Calu3 (cell line): Measurements from ENCODE around the gene RTL5. TPM values are rescaled to one million over a fixed set of nuclear protein-coding genes. Genes with fewer than 3 reads are reported as not detected.

Experiments
- BruUV-seq: library from RNA; stranded (reverse); fragments of 400-500 nt; replicated peaks from 2 replicates; lab custom pipeline; 2021; lab: Mats Ljungman, UMichigan
- CTCF ChIA-PET: fragments of 300-600 bp; sonication (Branson Sonifier 250); formaldehyde crosslinking; loops from one replicate; lab custom pipeline; 2022; ENCODE audit warnings: antibody characterized with exemption; lab: Charles Lee
- DNase-seq: peaks from one replicate; pipeline ENCODE4 v3.0.0; 2022
- H3K27ac Mint-ChIP-seq: one replicate; pipeline ENCODE4 v1.8.0; 2022; ENCODE audit warnings: mixed read lengths; ENCODE audit not compliant: unreplicated experiment
- H3K27me3 Mint-ChIP-seq: one replicate; pipeline ENCODE4 v1.8.0; 2022; ENCODE audit warnings: mixed read lengths; ENCODE audit not compliant: unreplicated experiment
- H3K36me3 Mint-ChIP-seq: one replicate; pipeline ENCODE4 v1.8.0; 2022; ENCODE audit warnings: mild to moderate bottlenecking, moderate library complexity, mixed read lengths; ENCODE audit not compliant: insufficient read depth, unreplicated experiment
- H3K4me1 Mint-ChIP-seq: one replicate; pipeline ENCODE4 v1.8.0; 2022; ENCODE audit warnings: mild to moderate bottlenecking, low read depth, mixed read lengths; ENCODE audit not compliant: unreplicated experiment
- H3K4me3 Mint-ChIP-seq: one replicate; pipeline ENCODE4 v1.8.0; 2022; ENCODE audit warnings: mild to moderate bottlenecking, low read depth, moderate library complexity, mixed read lengths; ENCODE audit not compliant: unreplicated experiment
- H3K9me3 Mint-ChIP-seq: one replicate; pipeline ENCODE4 v1.8.0; 2022; ENCODE audit warnings: low read depth, mixed read lengths; ENCODE audit not compliant: unreplicated experiment
- CTCF ChIP-seq: fragments of 200-600 bp; IDR thresholded peaks from one replicate; pipeline ENCODE4 v1.8.0; 2022; ENCODE audit warnings: antibody characterized with exemption; ENCODE audit not compliant: unreplicated experiment
- intact Hi-C: fragments of 100-400 bp; cut with micrococcal nuclease; formaldehyde crosslinking; loops from one replicate; pipeline ENCODE4 v1.10.0; 2022; ENCODE audit not compliant: unreplicated experiment
- total RNA-seq: library from RNA; stranded (reverse); gene quantifications from 2 replicates; pipeline ENCODE4 v1.2.3, GENCODE V29; 2022

Gene RTL5
- total RNA-seq, 1 experiment from 2014 or later = 0.07 TPM

- H3K27me3 Mint-ChIP-seq = peaks cover 35% of the 10 kb centered on the region
- CTCF ChIA-PET = no interaction called here
- no peaks in the 10 kb centered on the region for H3K36me3 Mint-ChIP-seq
- H3K4me1 Mint-ChIP-seq = no peaks in the 10 kb centered on the region
- no peak for DNase-seq
- no peak overlapping the region for H3K4me3 Mint-ChIP-seq
- H3K27ac Mint-ChIP-seq = no peak overlapping the region
- TF ChIP-seq CTCF = no peak
- intact Hi-C loops = no loop called here
- H3K9me3 Mint-ChIP-seq = no peaks in the 10 kb centered on the region
- BruUV-seq = no TSS peak
Measured at GRCh38 chrX:72088761-72089160, 43.0 kb downstream of the RTL5 start.

- TF ChIP-seq CTCF = no peak
- H3K27me3 Mint-ChIP-seq = peaks cover 20% of the 10 kb centered on the region
- no TSS peak for BruUV-seq
- no peaks in the 10 kb centered on the region for H3K9me3 Mint-ChIP-seq
- CTCF ChIA-PET = no interaction called here
- no peaks in the 10 kb centered on the region for H3K36me3 Mint-ChIP-seq
- H3K4me3 Mint-ChIP-seq = no peak overlapping the region
- intact Hi-C loops = no loop called here
- no peak for DNase-seq
- no peaks in the 10 kb centered on the region for H3K4me1 Mint-ChIP-seq
- no peak overlapping the region for H3K27ac Mint-ChIP-seq
Measured at GRCh38 chrX:72086995-72087394, 44.7 kb downstream of the RTL5 start.

- no TSS peak for BruUV-seq
- no peaks in the 10 kb centered on the region for H3K4me1 Mint-ChIP-seq
- no peak overlapping the region for H3K4me3 Mint-ChIP-seq
- DNase-seq = no peak
- CTCF ChIA-PET = no interaction called here
- TF ChIP-seq CTCF = no peak
- intact Hi-C loops = no loop called here
- H3K36me3 Mint-ChIP-seq = no peaks in the 10 kb centered on the region
- H3K9me3 Mint-ChIP-seq = no peaks in the 10 kb centered on the region
- H3K27ac Mint-ChIP-seq = no peak overlapping the region
- H3K27me3 Mint-ChIP-seq = peaks cover 33% of the 10 kb centered on the region
Measured at GRCh38 chrX:72084114-72084513, 47.6 kb downstream of the RTL5 start.

DNA sequence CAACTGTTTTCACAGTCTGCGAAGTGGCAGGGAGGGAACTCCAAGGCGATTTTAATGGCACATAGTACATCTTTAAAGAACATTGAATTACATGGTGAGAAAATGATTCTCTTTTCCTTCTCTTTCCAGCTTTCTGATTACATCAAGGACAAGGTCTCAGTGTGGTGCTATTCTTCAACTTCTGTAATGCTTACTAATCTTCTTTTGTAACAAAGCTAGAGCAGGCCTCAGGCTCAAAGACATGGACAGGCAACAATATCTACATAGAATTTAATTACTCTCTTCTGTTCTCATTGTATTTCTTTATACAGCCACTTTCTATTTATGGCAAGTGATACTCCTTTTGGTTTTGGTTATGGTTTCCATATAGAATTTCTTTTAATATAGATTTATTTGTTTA is 48.4 kb downstream of the RTL5 start:
- DNase-seq = no peak
- intact Hi-C loops = no loop called here
- H3K36me3 Mint-ChIP-seq = no peaks in the 10 kb centered on the region
- H3K9me3 Mint-ChIP-seq = no peaks in the 10 kb centered on the region
- no peak for TF ChIP-seq CTCF
- no TSS peak for BruUV-seq
- H3K27me3 Mint-ChIP-seq = peaks cover 37% of the 10 kb centered on the region
- no peak overlapping the region for H3K27ac Mint-ChIP-seq
- CTCF ChIA-PET = no interaction called here
- no peak overlapping the region for H3K4me3 Mint-ChIP-seq
- H3K4me1 Mint-ChIP-seq = no peaks in the 10 kb centered on the region
